HG03159 (cell line): ENCODE results near the gene CYFIP2.

Experiments
- ATAC-seq: cut with Tn5 transposase; IDR thresholded peaks from one replicate; pipeline ENCODE4 v1.9.1; 2021; ENCODE audit warnings: mild to moderate bottlenecking, moderate library complexity; ENCODE audit not compliant: unreplicated experiment

Gene CYFIP2

GRCh38 chr5:157253547-157253946 lies 12.4 kb upstream of the CYFIP2 start:
- peak; percentile 40 for ATAC-seq

- ATAC-seq = no peak
Measured at GRCh38 chr5:157258450-157258849, 7.5 kb upstream of the CYFIP2 start.

GRCh38 chr5:157259699-157260098 lies 6.2 kb upstream of the CYFIP2 start:
- ATAC-seq = no peak

- ATAC-seq = no peak
Measured at GRCh38 chr5:157263496-157264090, 2.3 kb upstream of the CYFIP2 start.

GRCh38 chr5:157266286-157267007 lies 524 bp downstream of the CYFIP2 start:
- ATAC-seq = peak; percentile 46

GRCh38 chr5:157267025-157267424 lies 1.1 kb downstream of the CYFIP2 start:
- ATAC-seq = no peak

- ATAC-seq = no peak
Measured at GRCh38 chr5:157267761-157268480, 2.0 kb downstream of the CYFIP2 start.

GRCh38 chr5:157269165-157269671 lies 3.3 kb downstream of the CYFIP2 start:
- ATAC-seq = no peak

GRCh38 chr5:157269761-157270272 lies 3.9 kb downstream of the CYFIP2 start:
- ATAC-seq = no peak

- ATAC-seq = no peak
Measured at GRCh38 chr5:157270771-157271170, 4.8 kb downstream of the CYFIP2 start.

- peak; percentile 83 for ATAC-seq
Measured at GRCh38 chr5:157271740-157272271, 5.9 kb downstream of the CYFIP2 start.

GRCh38 chr5:157273131-157273556 lies 7.2 kb downstream of the CYFIP2 start:
- peak; percentile 47 for ATAC-seq

GRCh38 chr5:157275403-157275802 lies 9.5 kb downstream of the CYFIP2 start:
- ATAC-seq = no peak

GRCh38 chr5:157278319-157279037 lies 12.6 kb downstream of the CYFIP2 start:
- ATAC-seq = no peak

GRCh38 chr5:157279605-157280239 lies 13.8 kb downstream of the CYFIP2 start:
- no peak for ATAC-seq

- ATAC-seq = no peak
Measured at GRCh38 chr5:157280927-157281326, 15.0 kb downstream of the CYFIP2 start.

- no peak for ATAC-seq
Measured at GRCh38 chr5:157282150-157282549, 16.2 kb downstream of the CYFIP2 start.

GRCh38 chr5:157283434-157283833 lies 17.5 kb downstream of the CYFIP2 start:
- ATAC-seq = peak; percentile 100

- no peak for ATAC-seq
Measured at GRCh38 chr5:157284458-157285212, 18.7 kb downstream of the CYFIP2 start.
